Measurements from ENCODE around the gene ZBTB32.
A peak's percentile ranks its signal among the peaks of the same experiment; 100 is the strongest.

ZBTB32 gene

DNA sequence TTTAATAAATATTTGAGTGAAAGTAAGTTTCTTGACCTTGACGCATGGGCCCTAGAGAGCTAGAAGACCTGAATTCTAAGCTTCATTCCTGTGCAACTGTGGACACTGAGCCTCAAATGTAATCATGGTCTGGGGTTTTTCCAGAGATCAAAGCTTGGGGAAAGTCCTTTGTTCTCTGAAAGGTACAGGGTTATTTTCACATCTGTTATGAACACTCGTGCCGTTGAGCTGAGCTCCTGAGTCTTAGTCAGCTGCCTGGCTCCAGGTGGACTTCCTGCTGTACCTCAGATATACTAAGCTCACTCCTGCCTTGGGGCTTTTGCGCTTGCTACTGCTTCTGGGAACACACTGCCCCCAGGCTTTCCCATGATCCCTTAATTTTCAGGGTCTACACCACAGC, 7.5 kb upstream of the ZBTB32 start:
- no peaks in the 10 kb centered on the region for H3K27me3 ChIP-seq (ENCODE audit: insufficient read depth, low read length)
- H3K36me3 ChIP-seq (ENCODE audit: insufficient read depth, low read length) = no peaks in the 10 kb centered on the region
- H3K9ac ChIP-seq (ENCODE audit: low read depth, low read length) = no peak overlapping the region
- H3K9me3 ChIP-seq (ENCODE audit: insufficient read depth, low read depth, low read length) = no peaks in the 10 kb centered on the region
- no peaks in the 10 kb centered on the region for H3K4me1 ChIP-seq (ENCODE audit: insufficient read depth, low read length)
- H3K4me3 ChIP-seq (ENCODE audit: low read length) = no peak overlapping the region
- no peak overlapping the region for H3K27ac ChIP-seq (ENCODE audit: low read depth, low read length)
- WGBS = 87% methylated on average over 4 of the region's 4 CpGs

DNA sequence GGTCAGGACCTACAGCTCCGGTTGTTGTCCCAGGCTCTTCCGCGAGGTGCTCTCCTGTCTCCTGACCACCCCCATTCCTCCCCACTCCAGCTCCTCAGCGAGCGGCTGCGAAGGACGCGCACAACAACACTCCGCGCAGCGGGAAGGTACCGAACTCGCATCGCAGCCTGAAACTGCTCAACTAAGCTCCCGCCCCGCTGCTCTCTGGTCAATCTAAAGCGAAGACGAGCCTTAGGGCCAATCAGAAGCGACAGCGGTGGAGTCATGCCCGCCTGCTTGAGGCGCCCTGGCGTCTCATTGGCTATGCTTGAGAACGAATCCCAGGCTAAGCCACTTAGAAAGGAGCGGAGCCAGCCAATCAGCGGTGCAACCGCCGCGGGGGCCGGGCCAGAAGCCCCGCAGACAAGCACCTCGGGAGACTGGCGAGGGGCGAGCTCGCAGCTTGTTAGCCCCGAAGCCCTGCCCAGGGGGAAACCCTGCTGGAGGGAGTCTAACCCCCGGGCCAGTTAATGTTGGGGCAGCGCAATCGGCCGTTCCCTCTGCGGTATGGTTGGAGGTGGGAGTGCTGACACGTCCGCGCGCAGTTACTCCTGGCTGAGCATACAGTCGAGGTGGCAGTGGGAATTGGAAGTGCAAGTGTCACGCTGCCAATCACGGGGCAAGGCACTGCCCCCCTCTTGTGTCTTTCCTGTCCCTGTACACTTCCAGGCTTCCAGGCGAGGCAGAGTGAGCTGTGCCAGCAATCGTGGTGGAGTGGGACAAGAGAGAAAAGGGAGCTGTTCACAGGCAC, 1.9 kb upstream of the ZBTB32 start:
- Histone ChIP-seq H3K9me3 (ENCODE audit: insufficient read depth, low read depth, low read length) (no peaks in the 10 kb centered on the region), H3K4me3 (ENCODE audit: low read length) (peak overlapping the region; percentile 73), H3K4me1 (ENCODE audit: insufficient read depth, low read length) (no peaks in the 10 kb centered on the region; the same call in 1 of the 2 replicates), H3K27me3 (ENCODE audit: insufficient read depth, low read length) (peaks cover 28% of the 10 kb centered on the region), H3K36me3 (ENCODE audit: insufficient read depth, low read length) (no peaks in the 10 kb centered on the region), H3K27ac (ENCODE audit: low read depth, low read length) (no peak overlapping the region), H3K9ac (ENCODE audit: low read depth, low read length) (peak overlapping the region; percentile 21; the same call in 1 of the 2 replicates)
- WGBS = 1% methylated on average over 50 of the region's 50 CpGs

- WGBS = 59% methylated on average over 7 of the region's 9 CpGs
- no peak overlapping the region for H3K4me3 ChIP-seq (ENCODE audit: low read length)
Observed at GRCh38 chr19:35703343-35703742, 1.0 kb upstream of the ZBTB32 start.

DNA sequence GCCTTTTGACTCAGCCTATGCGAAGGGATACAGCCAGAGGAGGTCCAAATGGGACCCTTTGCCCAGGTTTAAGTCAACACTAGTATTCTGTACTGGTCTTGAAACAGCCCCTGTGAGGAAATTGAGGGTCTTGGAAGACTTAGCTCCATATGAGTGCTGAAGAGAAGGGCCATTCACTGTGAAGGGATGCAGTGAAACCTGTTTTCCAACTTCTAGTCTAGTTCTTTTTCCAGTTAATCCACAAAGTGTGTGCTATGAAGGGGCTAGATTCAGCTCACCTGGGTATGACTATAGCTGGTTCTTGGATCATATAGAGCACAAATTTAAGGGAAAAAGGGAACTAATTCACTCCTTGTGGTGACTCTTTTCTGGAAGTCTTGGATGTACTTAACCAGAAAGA, 4.0 kb downstream of the ZBTB32 start:
- Histone ChIP-seq H3K4me1 (ENCODE audit: insufficient read depth, low read length) (peaks cover 5% of the 10 kb centered on the region; the same call in 1 of the 2 replicates), H3K9me3 (ENCODE audit: insufficient read depth, low read depth, low read length) (no peaks in the 10 kb centered on the region), H3K27ac (ENCODE audit: low read depth, low read length) (no peak overlapping the region), H3K27me3 (ENCODE audit: insufficient read depth, low read length) (peaks cover 19% of the 10 kb centered on the region), H3K4me3 (ENCODE audit: low read length) (no peak overlapping the region), H3K9ac (ENCODE audit: low read depth, low read length) (no peak overlapping the region), H3K36me3 (ENCODE audit: insufficient read depth, low read length) (no peaks in the 10 kb centered on the region)
- 93% methylated on average over 1 of the region's 1 CpG for WGBS

More at GRCh38 chr19:35703343-35703742, 1.0 kb upstream of the ZBTB32 start:
- Histone ChIP-seq H3K4me1 (ENCODE audit: insufficient read depth, low read length) (no peaks in the 10 kb centered on the region; the same call in 1 of the 2 replicates), H3K9me3 (ENCODE audit: insufficient read depth, low read depth, low read length) (no peaks in the 10 kb centered on the region), H3K27me3 (ENCODE audit: insufficient read depth, low read length) (peaks cover 28% of the 10 kb centered on the region), H3K36me3 (ENCODE audit: insufficient read depth, low read length) (no peaks in the 10 kb centered on the region), H3K27ac (ENCODE audit: low read depth, low read length) (no peak overlapping the region), H3K9ac (ENCODE audit: low read depth, low read length) (no peak overlapping the region)

GRCh38 chr19:35710784-35711723, 6.7 kb downstream of the ZBTB32 start:
- H3K4me1 ChIP-seq (ENCODE audit: insufficient read depth, low read length) = peaks cover 21% of the 10 kb centered on the region
- H3K27me3 ChIP-seq (ENCODE audit: insufficient read depth, low read length) = peaks cover 4% of the 10 kb centered on the region; the same call in 1 of the 2 replicates
- no peak overlapping the region for H3K27ac ChIP-seq (ENCODE audit: low read depth, low read length)
- H3K9ac ChIP-seq (ENCODE audit: low read depth, low read length) = no peak overlapping the region
- H3K4me3 ChIP-seq (ENCODE audit: low read length) = no peak overlapping the region
- WGBS = 40% methylated on average over 13 of the region's 13 CpGs
- no peaks in the 10 kb centered on the region for H3K36me3 ChIP-seq (ENCODE audit: insufficient read depth, low read length)
- no peaks in the 10 kb centered on the region for H3K9me3 ChIP-seq (ENCODE audit: insufficient read depth, low read depth, low read length)

- 83% methylated on average over 11 of the region's 11 CpGs for WGBS
- peaks cover 21% of the 10 kb centered on the region for H3K4me1 ChIP-seq (ENCODE audit: insufficient read depth, low read length)
- no peak overlapping the region for H3K27ac ChIP-seq (ENCODE audit: low read depth, low read length)
- peaks cover 4% of the 10 kb centered on the region; the same call in 1 of the 2 replicates for H3K27me3 ChIP-seq (ENCODE audit: insufficient read depth, low read length)
- H3K9ac ChIP-seq (ENCODE audit: low read depth, low read length) = no peak overlapping the region
- no peaks in the 10 kb centered on the region for H3K9me3 ChIP-seq (ENCODE audit: insufficient read depth, low read depth, low read length)
- H3K4me3 ChIP-seq (ENCODE audit: low read length) = no peak overlapping the region
- H3K36me3 ChIP-seq (ENCODE audit: insufficient read depth, low read length) = no peaks in the 10 kb centered on the region
Observed at GRCh38 chr19:35712567-35713505, 8.5 kb downstream of the ZBTB32 start.

DNA sequence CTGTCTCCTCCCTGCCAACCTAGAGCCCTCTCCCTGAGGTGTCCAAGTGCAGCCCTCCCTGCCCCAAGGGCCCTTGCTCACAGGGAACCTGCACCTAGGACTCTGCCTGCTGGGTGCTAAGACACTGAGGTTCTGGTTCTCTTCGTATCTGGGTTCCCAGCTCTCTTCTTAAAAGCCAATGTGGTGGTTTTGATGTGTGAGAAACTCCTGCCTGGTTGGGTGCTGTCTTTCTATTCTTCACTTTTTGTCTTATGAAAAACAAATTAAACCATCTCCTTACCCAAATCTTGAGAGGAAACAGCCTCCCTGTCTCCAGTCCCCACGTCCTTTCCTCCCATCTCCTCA, 9.1 kb downstream of the ZBTB32 start:
- no peak overlapping the region for H3K9ac ChIP-seq (ENCODE audit: low read depth, low read length)
- WGBS = 86% methylated on average over 2 of the region's 2 CpGs

GRCh38 chr19:35713904-35714495, 9.6 kb downstream of the ZBTB32 start:
- Histone ChIP-seq H3K9me3 (ENCODE audit: insufficient read depth, low read depth, low read length) (no peaks in the 10 kb centered on the region), H3K27me3 (ENCODE audit: insufficient read depth, low read length) (peaks cover 4% of the 10 kb centered on the region; the same call in 1 of the 2 replicates), H3K27ac (ENCODE audit: low read depth, low read length) (no peak overlapping the region), H3K4me3 (ENCODE audit: low read length) (no peak overlapping the region), H3K9ac (ENCODE audit: low read depth, low read length) (no peak overlapping the region), H3K4me1 (ENCODE audit: insufficient read depth, low read length) (peaks cover 23% of the 10 kb centered on the region), H3K36me3 (ENCODE audit: insufficient read depth, low read length) (no peaks in the 10 kb centered on the region)
- 89% methylated on average over 12 of the region's 12 CpGs for WGBS

More for the DNA sequence above, 9.1 kb downstream of the ZBTB32 start:
- Histone ChIP-seq H3K4me3 (ENCODE audit: low read length) (no peak overlapping the region), H3K27ac (ENCODE audit: low read depth, low read length) (no peak overlapping the region), H3K36me3 (ENCODE audit: insufficient read depth, low read length) (no peaks in the 10 kb centered on the region), H3K4me1 (ENCODE audit: insufficient read depth, low read length) (peaks cover 21% of the 10 kb centered on the region), H3K9me3 (ENCODE audit: insufficient read depth, low read depth, low read length) (no peaks in the 10 kb centered on the region), H3K27me3 (ENCODE audit: insufficient read depth, low read length) (peaks cover 4% of the 10 kb centered on the region; the same call in 1 of the 2 replicates)

- H3K9ac ChIP-seq (ENCODE audit: low read depth, low read length) = peak overlapping the region; percentile 27; the same call in 1 of the 2 replicates
- no peaks in the 10 kb centered on the region for H3K9me3 ChIP-seq (ENCODE audit: insufficient read depth, low read depth, low read length)
- H3K4me1 ChIP-seq (ENCODE audit: insufficient read depth, low read length) = peaks cover 26% of the 10 kb centered on the region
- no peak overlapping the region for H3K27ac ChIP-seq (ENCODE audit: low read depth, low read length)
- H3K27me3 ChIP-seq (ENCODE audit: insufficient read depth, low read length) = peaks cover 4% of the 10 kb centered on the region; the same call in 1 of the 2 replicates
- 62% methylated on average over 14 of the region's 14 CpGs for WGBS
- peak overlapping the region; percentile 78; the same call in 1 of the 2 replicates for H3K4me3 ChIP-seq (ENCODE audit: low read length)
- no peaks in the 10 kb centered on the region for H3K36me3 ChIP-seq (ENCODE audit: insufficient read depth, low read length)
Observed at GRCh38 chr19:35714601-35715354, 10.4 kb downstream of the ZBTB32 start.
